Gastroesophageal sphincter (tissue), 4 donors: ENCODE measurements around the gene DROSHA. TPM values are rescaled to one million over a fixed set of nuclear protein-coding genes. Genes with fewer than 3 reads are reported as not detected.

ENCODE experiments used
- ATAC-seq: fragments of 150-250 bp; one replicate; pipeline ENCODE4 v1.9.1; 2016; ENCODE audit warnings: mild to moderate bottlenecking, moderate library complexity
- H3K27ac ChIP-seq, 4 donors: fragments of 200-600 bp; sonication (generic) in 3 of 4; 1 replicate in 3 of 4; 2 replicates in 1 of 4; pipeline ENCODE4 v1.5.1; 2016 to 2019
- H3K27me3 ChIP-seq: fragments of 200-600 bp; sonication (generic); one replicate; pipeline ENCODE4 v1.5.1; 2019
- H3K36me3 ChIP-seq, 2 donors: fragments of 200-600 bp; sonication (generic); one replicate each; pipeline ENCODE4 v1.5.1; 2019; ENCODE audit warnings: control low read depth in 1 of 2
- H3K4me1 ChIP-seq, 3 donors: fragments of 200-600 bp; sonication (generic); 1 replicate in 2 of 3; 2 replicates in 1 of 3; pipeline ENCODE4 v1.5.1; 2016 to 2019; ENCODE audit warnings: control low read depth in 2 of 3
- H3K4me3 ChIP-seq, 2 donors: fragments of 200-600 bp; sonication (generic); one replicate each; pipeline ENCODE4 v1.5.1; 2019; ENCODE audit warnings: mild to moderate bottlenecking in 1 of 2, moderate library complexity in 1 of 2
- H3K9me3 ChIP-seq, 3 donors: fragments of 200-600 bp; sonication (generic); one replicate each; pipeline ENCODE4 v1.5.1; 2017 to 2019; ENCODE audit warnings: control low read depth in 2 of 3
- CTCF ChIP-seq, 4 experiments: fragments of 200-600 bp in 2 of 4; fragments of 450-650 bp in 2 of 4; sonication (generic) in 1 of 4; IDR thresholded peaks; one replicate each; pipeline ENCODE4 v1.5.1; 2017 to 2019; ENCODE audit warnings: antibody characterized with exemption in 4 of 4, mild to moderate bottlenecking in 2 of 4, moderate library complexity in 2 of 4
- EP300 ChIP-seq: sonication (generic); formaldehyde crosslinking; IDR thresholded peaks from one replicate; pipeline ENCODE4 v1.6.1; 2017; ENCODE audit warnings: antibody characterized with exemption, mild to moderate bottlenecking
- POLR2A ChIP-seq, 2 donors: fragments of 450-650 bp; IDR thresholded peaks; one replicate each; pipeline ENCODE4 v1.6.1; 2017; ENCODE audit warnings: antibody characterized with exemption in 2 of 2, mild to moderate bottlenecking in 2 of 2, moderate library complexity in 1 of 2
- POLR2AphosphoS5 ChIP-seq: sonication (generic); formaldehyde crosslinking; IDR thresholded peaks from one replicate; pipeline ENCODE4 v1.6.1; 2017; ENCODE audit warnings: antibody characterized with exemption
- WGBS, 2 donors: methylation state at CpG; one replicate each; pipeline ENCODE4 v1.1.5; 2018; ENCODE audit warnings: low coverage in 1 of 2; 5-methylcytosine and 5-hydroxymethylcytosine counted together
- total RNA-seq, 4 donors: library from RNA; depleted of rRNA; stranded (reverse); fragments of >200 nt; gene quantifications; one replicate each; pipeline ENCODE4 v1.1.0, GENCODE V29; 2016

The DROSHA gene
- total RNA-seq, 4 donors from 2014 or later = 22.4 to 38.0 (median 36.4) TPM

- Histone ChIP-seq H3K4me1 (peaks cover 0 to 21% (median 6%) of the 10 kb centered on the region in 3 donors), H3K36me3 (peaks cover 0 to 99% of the 10 kb centered on the region in 2 donors), H3K4me3 (no peak overlapping the region), H3K27ac (no peak overlapping the region), H3K27me3 (no peaks in the 10 kb centered on the region), H3K9me3 (no peaks in the 10 kb centered on the region)
- ATAC-seq = no peak
- WGBS, 2 donors = no CpG with 5 or more reads among the region's 2 CpGs
- TF ChIP-seq POLR2AphosphoS5 = no peak
Measured at GRCh38 chr5:31496301-31496700, 35.6 kb downstream of the DROSHA start.

GRCh38 chr5:31495336-31495735 lies 36.6 kb downstream of the DROSHA start:
- H3K4me3 ChIP-seq = no peak overlapping the region
- no peaks in the 10 kb centered on the region for H3K27me3 ChIP-seq
- TF ChIP-seq POLR2AphosphoS5 (no peak), POLR2A (IDR thresholded peaks at IDR 0.05) (no peak), EP300 (no peak), CTCF (IDR thresholded peaks at IDR 0.05) (no peak)
- H3K36me3 ChIP-seq = peaks cover 0 to 96% of the 10 kb centered on the region in 2 donors
- no peak overlapping the region for H3K27ac ChIP-seq
- no peak for ATAC-seq
- H3K9me3 ChIP-seq = no peaks in the 10 kb centered on the region
- peaks cover 0 to 21% (median 6%) of the 10 kb centered on the region in 3 donors for H3K4me1 ChIP-seq
- 92% methylated on average over 2 to 4 of the region's 4 CpGs for WGBS, 2 donors

GRCh38 chr5:31492869-31493268 lies 39.0 kb downstream of the DROSHA start:
- Histone ChIP-seq H3K4me1 (peaks cover 0 to 21% (median 6%) of the 10 kb centered on the region in 3 donors), H3K27me3 (no peaks in the 10 kb centered on the region), H3K4me3 (no peak overlapping the region), H3K36me3 (peaks cover 0 to 91% of the 10 kb centered on the region in 2 donors), H3K27ac (peak overlapping the region in 3 of 4 donors; percentile 18 to 64 (median 41)), H3K9me3 (no peaks in the 10 kb centered on the region)
- ATAC-seq = peak; percentile 60
- TF ChIP-seq POLR2AphosphoS5 (peak; percentile 91), EP300 (no peak)
- 22 to 24% methylated on average over 4 of the region's 4 CpGs for WGBS, 2 donors

GRCh38 chr5:31487506-31487905 lies 44.4 kb downstream of the DROSHA start:
- TF ChIP-seq POLR2AphosphoS5 (no peak), POLR2A (IDR thresholded peaks at IDR 0.05) (no peak), EP300 (no peak), CTCF (IDR thresholded peaks at IDR 0.05) (no peak)

GRCh38 chr5:31486441-31486840 lies 45.5 kb downstream of the DROSHA start:
- Histone ChIP-seq H3K4me1 (no peaks in the 10 kb centered on the region), H3K27me3 (no peaks in the 10 kb centered on the region), H3K36me3 (peaks cover 0 to 78% of the 10 kb centered on the region in 2 donors), H3K9me3 (no peaks in the 10 kb centered on the region), H3K4me3 (no peak overlapping the region), H3K27ac (no peak overlapping the region)
- TF ChIP-seq POLR2AphosphoS5 (no peak), EP300 (no peak), POLR2A (IDR thresholded peaks at IDR 0.05) (no peak), CTCF (IDR thresholded peaks at IDR 0.05) (no peak)
- ATAC-seq = no peak
- WGBS, 2 donors = 73 to 86% methylated on average over 5 to 6 of the region's 6 CpGs

More at GRCh38 chr5:31487506-31487905, 44.4 kb downstream of the DROSHA start:
- H3K4me1 ChIP-seq = peaks cover 0 to 9% (median 4%) of the 10 kb centered on the region in 3 donors
- H3K27me3 ChIP-seq = no peaks in the 10 kb centered on the region
- no peak overlapping the region for H3K4me3 ChIP-seq
- H3K27ac ChIP-seq = no peak overlapping the region
- peaks cover 0 to 78% of the 10 kb centered on the region in 2 donors for H3K36me3 ChIP-seq
- H3K9me3 ChIP-seq = no peaks in the 10 kb centered on the region
- ATAC-seq = no peak
- 53 to 100% methylated on average over 2 of the region's 2 CpGs for WGBS, 2 donors

- 59 to 63% methylated on average over 7 of the region's 7 CpGs for WGBS, 2 donors
- no peak for TF ChIP-seq CTCF (IDR thresholded peaks at IDR 0.05)
- TF ChIP-seq EP300 = no peak
- TF ChIP-seq POLR2AphosphoS5 = no peak
- no peak for TF ChIP-seq POLR2A (IDR thresholded peaks at IDR 0.05)
- Histone ChIP-seq H3K4me3 (no peak overlapping the region), H3K27me3 (no peaks in the 10 kb centered on the region), H3K36me3 (peaks cover 0 to 81% of the 10 kb centered on the region in 2 donors), H3K9me3 (no peaks in the 10 kb centered on the region), H3K27ac (no peak overlapping the region), H3K4me1 (no peaks in the 10 kb centered on the region)
- ATAC-seq = no peak
Measured at GRCh38 chr5:31485376-31486207, 46.3 kb downstream of the DROSHA start.
